IMR-90 (cell line): ENCODE measurements around the gene TEF.

Experiments used
- CEBPB ChIP-seq: IDR thresholded peaks from 2 replicates; pipeline ENCODE4 v1.6.1; 2012; ENCODE audit warnings: low read depth, low read length, improper control_type of control experiment
- MAFK ChIP-seq: IDR thresholded peaks from 2 replicates; pipeline ENCODE4 v1.6.1; 2012; ENCODE audit warnings: low read depth, low read length, improper control_type of control experiment
- MAZ ChIP-seq: IDR thresholded peaks from 2 replicates; pipeline ENCODE4 v1.6.1; 2012; ENCODE audit warnings: low read depth, mild to moderate bottlenecking, low read length, improper control_type of control experiment, moderate library complexity, borderline replicate concordance
- MXI1 ChIP-seq: IDR thresholded peaks from 2 replicates; pipeline ENCODE4 v1.6.1; 2012; ENCODE audit warnings: low read depth, mild to moderate bottlenecking, low read length, moderate library complexity, borderline replicate concordance
- NFE2L2 ChIP-seq: fragments of 150-350 bp; IDR thresholded peaks from 2 replicates; pipeline ENCODE4 v1.6.1; 2016; ENCODE audit warnings: low read depth, mild to moderate bottlenecking, low read length
- POLR2A ChIP-seq: IDR thresholded peaks from 2 replicates; pipeline ENCODE4 v1.6.1; 2012; ENCODE audit warnings: mild to moderate bottlenecking, low read depth, low read length
- RAD21 ChIP-seq: IDR thresholded peaks from 2 replicates; pipeline ENCODE4 v1.6.1; 2012; ENCODE audit warnings: low read length, improper control_type of control experiment
- RCOR1 ChIP-seq: IDR thresholded peaks from 2 replicates; pipeline ENCODE4 v1.6.1; 2012; ENCODE audit warnings: mild to moderate bottlenecking, low read length, improper control_type of control experiment; ENCODE audit not compliant: insufficient replicate concordance
- SMC3 ChIP-seq: fragments of 150-350 bp; IDR thresholded peaks from 2 replicates; pipeline ENCODE4 v1.6.1; 2016; ENCODE audit warnings: low read depth, mild to moderate bottlenecking, antibody characterized with exemption, low read length, moderate library complexity
- TF ChIP-seq, protein P1 (sequence below): conservative IDR thresholded peaks from 2 replicates; pipeline ENCODE4 v1.5.1; 2012; ENCODE audit warnings: mild to moderate bottlenecking, low read depth, low read length, improper control_type of control experiment
- TF ChIP-seq, protein P2 (sequence below): fragments of 150-350 bp; IDR thresholded peaks from 2 replicates; pipeline ENCODE4 v1.6.1; 2016; ENCODE audit warnings: low read depth, mild to moderate bottlenecking, low read length, moderate library complexity, borderline replicate concordance
- TF ChIP-seq, protein P3 (sequence below): fragments of 150-350 bp; IDR thresholded peaks from 2 replicates; pipeline ENCODE4 v1.6.1; 2017; ENCODE audit warnings: mild to moderate bottlenecking, antibody characterized with exemption, low read length, low read depth

DNA sequence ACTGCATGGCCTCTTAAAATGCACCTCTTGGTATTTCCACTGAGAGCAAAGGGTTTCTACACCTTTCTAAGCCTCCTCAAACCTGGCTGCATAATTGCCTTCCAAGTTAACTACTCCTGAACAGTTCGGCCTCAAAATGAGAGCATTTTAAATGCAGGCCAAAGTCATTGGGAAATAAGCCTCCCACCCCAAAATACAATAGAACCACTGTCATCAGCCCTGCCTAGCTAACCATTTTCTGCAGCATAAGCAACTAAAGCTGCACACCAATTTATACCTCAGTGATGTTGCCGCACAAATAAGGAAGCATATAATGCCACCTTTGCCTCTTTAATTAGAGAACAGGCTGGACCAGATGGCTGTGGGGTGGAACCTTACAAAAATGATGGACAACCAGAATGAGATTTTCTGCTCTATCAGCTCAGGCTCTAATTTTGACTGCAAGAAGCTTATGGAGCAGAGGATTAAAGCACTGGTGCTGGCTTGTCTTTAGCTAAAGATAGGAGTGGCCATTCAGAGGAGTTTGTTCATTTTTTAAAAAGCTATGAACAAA, 60.6 kb downstream of the TEF start:
- TF ChIP-seq POLR2A, result no peak
- TF ChIP-seq, protein P1, sequence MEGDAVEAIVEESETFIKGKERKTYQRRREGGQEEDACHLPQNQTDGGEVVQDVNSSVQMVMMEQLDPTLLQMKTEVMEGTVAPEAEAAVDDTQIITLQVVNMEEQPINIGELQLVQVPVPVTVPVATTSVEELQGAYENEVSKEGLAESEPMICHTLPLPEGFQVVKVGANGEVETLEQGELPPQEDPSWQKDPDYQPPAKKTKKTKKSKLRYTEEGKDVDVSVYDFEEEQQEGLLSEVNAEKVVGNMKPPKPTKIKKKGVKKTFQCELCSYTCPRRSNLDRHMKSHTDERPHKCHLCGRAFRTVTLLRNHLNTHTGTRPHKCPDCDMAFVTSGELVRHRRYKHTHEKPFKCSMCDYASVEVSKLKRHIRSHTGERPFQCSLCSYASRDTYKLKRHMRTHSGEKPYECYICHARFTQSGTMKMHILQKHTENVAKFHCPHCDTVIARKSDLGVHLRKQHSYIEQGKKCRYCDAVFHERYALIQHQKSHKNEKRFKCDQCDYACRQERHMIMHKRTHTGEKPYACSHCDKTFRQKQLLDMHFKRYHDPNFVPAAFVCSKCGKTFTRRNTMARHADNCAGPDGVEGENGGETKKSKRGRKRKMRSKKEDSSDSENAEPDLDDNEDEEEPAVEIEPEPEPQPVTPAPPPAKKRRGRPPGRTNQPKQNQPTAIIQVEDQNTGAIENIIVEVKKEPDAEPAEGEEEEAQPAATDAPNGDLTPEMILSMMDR, result no peak
- no peak for TF ChIP-seq SMC3
- TF ChIP-seq MAFK, result no peak
- no peak for TF ChIP-seq RCOR1
- TF ChIP-seq CEBPB, result no peak
- no peak for TF ChIP-seq NFE2L2
- TF ChIP-seq RAD21, result no peak
- TF ChIP-seq, protein P2, sequence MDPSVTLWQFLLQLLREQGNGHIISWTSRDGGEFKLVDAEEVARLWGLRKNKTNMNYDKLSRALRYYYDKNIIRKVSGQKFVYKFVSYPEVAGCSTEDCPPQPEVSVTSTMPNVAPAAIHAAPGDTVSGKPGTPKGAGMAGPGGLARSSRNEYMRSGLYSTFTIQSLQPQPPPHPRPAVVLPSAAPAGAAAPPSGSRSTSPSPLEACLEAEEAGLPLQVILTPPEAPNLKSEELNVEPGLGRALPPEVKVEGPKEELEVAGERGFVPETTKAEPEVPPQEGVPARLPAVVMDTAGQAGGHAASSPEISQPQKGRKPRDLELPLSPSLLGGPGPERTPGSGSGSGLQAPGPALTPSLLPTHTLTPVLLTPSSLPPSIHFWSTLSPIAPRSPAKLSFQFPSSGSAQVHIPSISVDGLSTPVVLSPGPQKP, result no peak
- TF ChIP-seq MXI1, result no peak
- no peak for TF ChIP-seq MAZ
- TF ChIP-seq, protein P3, sequence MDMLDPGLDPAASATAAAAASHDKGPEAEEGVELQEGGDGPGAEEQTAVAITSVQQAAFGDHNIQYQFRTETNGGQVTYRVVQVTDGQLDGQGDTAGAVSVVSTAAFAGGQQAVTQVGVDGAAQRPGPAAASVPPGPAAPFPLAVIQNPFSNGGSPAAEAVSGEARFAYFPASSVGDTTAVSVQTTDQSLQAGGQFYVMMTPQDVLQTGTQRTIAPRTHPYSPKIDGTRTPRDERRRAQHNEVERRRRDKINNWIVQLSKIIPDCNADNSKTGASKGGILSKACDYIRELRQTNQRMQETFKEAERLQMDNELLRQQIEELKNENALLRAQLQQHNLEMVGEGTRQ, result no peak
